GM18511 (cell line): Measurements from ENCODE around the gene LINC01488.

Source experiments
- ATAC-seq: cut with Tn5 transposase; IDR thresholded peaks from one replicate; pipeline ENCODE4 v1.9.1; 2021; ENCODE audit warnings: mild to moderate bottlenecking, moderate library complexity; ENCODE audit not compliant: unreplicated experiment

Gene LINC01488

DNA sequence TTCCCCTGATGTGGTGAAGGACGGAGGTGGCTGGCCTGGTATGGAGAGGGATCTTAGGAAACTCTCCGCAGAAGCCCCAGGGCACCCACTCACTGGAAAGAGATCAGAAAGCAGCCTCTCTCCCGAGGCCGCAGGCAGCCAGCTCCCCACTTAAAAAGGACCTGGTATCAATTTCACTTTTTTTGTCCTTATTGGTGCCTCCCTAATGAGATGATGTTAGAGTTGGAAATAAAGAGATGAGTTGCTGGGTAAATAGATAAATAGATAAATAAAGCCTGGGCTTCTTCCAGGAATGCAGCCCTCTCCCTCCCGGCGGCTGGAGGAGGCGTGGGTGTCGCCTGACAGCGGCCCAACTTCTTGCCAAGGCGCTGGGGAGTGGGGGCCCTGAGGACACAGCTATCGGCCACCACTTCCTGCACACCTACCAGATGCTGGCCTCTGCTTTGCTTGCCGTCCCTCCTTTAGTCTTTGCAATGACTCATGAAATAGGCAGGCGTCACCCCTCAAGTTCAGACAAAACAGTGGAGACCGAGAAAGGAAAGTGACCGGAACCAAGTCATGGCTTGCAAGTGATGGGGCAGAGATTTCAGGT lies 42.9 kb downstream of the LINC01488 start:
- ATAC-seq = no peak

DNA sequence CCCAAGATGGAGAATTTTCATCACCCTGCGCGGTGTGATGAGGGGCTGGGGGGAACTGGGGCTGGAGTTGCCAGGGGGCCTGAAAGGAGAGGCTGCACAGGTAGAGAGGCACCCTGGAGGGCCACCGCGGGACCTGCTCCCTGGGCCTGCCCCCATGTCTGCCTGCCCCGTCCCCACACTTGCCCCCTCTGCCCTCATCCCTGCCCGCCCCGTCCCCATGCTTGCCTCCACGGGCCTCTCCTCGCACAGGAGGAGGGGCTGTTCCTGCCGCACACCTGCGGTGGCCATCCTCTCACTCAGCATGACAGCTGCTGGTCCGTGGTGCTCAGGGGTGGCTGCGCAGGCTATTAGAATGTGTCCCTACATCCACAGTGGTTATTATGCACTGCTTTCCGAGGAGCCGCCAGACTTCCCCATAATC lies 43.5 kb downstream of the LINC01488 start:
- ATAC-seq = no peak

DNA sequence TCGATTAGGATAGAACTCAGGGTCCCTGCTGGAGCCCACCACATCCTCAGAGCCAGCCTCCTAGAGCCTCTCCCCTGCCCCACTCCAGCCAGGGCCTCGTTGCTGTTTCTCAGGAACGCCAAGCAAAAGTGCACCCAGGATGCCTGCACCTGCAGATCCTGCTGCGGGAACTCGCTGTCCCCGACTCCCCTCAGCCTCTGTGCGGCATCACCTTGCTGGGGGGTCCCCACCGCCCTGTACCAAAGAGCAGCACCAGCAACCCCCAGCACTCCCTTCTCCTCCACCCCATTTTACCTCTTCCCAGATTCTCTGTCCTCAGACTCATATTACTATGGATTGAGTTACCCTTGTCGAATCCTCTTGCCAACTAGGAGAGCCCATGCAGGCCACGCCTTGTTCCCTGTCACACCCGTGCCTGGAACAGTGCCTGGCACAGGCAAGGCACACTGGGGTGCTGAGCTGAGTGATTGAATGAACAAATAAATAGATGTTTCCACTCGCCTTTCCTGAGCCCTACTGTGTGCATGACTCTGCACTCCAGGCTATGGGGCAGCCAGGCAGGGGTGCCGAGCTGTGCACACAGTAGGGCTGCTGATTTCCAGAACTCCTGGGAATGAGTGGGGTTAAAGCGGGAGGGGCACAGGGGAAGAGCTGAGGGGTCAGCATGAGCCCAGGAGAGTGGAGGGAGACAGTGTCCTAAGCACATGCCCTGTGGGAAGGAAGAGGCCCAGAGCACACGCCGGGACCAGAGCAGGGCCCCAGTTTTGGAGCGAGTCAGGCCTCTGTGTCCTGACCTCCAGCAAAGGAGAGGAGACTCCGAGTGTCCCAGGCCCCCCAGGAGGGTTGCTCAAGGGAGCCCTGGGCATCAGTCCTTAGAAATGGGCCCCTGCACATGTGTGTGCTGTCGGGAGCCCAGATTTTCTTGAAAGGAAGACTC lies 44.3 kb downstream of the LINC01488 start:
- no peak for ATAC-seq

DNA sequence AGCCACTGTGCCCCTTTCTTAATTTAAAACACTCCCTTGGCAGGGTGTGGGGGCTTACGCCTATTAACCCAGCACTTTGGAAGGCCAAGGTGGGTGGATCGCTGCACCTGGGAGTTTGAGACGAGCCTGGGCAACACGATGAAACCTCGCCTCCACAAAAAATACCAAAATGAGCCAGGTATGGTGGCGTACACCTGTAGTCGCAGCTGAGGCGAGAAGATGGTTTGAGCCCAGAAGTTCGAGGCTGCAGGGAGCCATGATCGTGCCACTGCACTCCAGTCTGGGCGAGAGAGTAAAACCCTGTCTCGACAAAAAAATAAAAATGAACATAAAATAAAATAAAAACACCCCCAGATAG lies 45.0 kb downstream of the LINC01488 start:
- ATAC-seq = no peak

DNA sequence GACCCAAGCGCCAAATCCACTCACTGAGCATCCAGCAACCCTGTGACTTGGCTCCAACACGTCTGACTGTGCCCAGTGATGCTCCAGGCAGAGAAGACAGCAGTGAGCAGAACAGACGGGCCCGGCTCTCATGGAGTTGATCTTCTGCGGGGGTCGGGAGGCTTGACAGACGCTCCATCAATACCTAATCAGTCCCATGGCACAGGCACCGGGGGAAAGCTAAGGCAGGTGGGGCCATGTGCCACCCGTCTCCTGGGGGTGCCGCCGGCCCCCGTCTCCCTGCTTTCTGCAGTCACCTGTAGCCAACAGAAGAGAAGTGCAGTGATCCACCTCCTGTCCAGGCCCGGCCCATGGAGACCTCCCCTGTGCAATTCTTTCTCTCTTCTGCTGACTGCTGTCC lies 47.5 kb downstream of the LINC01488 start:
- ATAC-seq = no peak

DNA sequence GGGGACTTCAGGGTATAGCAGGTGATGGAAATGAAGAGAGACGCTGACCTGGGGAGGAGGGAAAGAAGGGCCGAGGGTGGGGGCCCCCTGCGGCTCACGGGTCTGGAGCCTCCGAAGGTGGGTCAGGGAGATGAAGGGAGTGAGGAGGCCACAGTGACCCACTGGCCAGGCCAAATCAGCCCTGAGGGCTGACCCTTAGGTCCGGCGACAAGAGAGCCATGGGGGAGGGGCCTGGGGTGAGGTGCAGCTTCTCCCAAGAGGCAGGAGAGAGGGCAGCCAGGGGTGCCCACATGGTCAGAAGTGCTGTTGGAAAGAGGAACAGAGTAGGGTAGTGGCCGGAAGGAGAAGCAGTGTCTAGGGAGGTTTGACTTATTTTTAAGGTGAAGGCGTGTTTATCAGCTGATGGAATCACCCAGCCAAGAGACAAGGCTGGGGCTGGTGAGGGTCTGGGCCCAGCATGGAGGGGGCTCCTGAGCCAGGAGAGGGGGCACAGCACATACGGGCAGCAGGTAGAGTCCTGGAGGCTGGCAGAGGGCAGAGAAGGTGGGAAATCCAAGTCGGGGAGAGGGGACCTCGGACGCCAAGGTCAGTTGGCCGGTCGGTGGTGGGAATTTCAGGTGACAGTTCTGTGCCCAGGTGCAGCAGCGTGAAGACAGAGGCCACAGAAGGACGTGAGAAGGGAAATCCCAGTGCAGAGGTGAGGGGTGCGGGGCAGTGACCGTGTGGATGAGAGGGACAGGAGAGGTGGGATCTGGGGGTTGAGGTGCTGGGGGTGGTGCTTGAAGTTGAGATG lies 49.0 kb downstream of the LINC01488 start:
- ATAC-seq = no peak

DNA sequence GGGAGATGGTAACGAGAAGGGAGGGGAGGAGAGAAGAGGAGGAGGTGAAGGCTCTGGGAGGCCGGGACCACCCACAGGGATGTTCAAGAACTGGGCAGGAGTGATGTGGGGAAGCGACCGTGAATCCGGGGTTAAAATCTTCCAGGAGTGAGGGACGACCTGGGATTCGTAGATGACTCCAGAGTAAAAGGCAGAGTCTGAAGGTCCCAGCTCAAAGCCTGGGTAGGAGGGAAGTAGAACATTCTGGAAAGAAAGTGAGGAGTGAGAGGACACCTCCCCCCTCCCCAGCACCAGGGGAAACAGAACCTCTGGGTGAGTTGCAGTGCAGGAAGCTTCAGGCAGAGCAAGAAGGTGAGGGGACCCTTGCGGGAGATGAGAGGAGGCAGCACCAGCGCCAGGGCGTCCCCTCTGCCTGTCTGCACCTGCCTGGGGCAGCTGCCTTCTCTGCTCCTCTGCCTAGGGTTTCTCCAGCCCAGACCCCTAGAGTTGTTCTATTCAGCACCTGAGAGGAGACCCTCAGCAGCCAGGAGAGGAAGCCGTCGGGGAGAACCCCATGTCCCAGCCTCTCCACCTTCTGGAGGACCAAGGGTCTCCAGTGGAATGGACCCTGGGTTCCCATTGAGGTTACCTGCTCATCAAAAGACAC lies 49.7 kb downstream of the LINC01488 start:
- ATAC-seq = no peak

DNA sequence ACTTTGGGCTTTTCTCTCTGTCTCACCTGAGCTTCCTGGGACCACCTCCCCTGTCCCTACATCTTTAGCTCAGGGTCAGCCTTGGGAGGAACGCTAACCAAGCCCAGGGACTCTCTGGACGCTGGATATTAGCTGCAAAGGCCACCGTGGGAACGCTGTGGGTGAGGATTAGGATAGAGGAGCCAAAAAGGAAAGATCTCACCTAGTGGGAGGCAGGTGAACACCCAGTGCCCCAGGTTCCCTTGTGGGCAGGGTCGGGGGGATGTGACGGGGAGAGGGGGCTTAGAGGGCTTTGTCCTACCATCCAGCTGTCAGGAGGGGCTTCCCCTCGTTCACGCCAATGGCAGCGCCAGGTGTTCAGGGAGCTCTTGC lies 50.2 kb downstream of the LINC01488 start:
- ATAC-seq = no peak

DNA sequence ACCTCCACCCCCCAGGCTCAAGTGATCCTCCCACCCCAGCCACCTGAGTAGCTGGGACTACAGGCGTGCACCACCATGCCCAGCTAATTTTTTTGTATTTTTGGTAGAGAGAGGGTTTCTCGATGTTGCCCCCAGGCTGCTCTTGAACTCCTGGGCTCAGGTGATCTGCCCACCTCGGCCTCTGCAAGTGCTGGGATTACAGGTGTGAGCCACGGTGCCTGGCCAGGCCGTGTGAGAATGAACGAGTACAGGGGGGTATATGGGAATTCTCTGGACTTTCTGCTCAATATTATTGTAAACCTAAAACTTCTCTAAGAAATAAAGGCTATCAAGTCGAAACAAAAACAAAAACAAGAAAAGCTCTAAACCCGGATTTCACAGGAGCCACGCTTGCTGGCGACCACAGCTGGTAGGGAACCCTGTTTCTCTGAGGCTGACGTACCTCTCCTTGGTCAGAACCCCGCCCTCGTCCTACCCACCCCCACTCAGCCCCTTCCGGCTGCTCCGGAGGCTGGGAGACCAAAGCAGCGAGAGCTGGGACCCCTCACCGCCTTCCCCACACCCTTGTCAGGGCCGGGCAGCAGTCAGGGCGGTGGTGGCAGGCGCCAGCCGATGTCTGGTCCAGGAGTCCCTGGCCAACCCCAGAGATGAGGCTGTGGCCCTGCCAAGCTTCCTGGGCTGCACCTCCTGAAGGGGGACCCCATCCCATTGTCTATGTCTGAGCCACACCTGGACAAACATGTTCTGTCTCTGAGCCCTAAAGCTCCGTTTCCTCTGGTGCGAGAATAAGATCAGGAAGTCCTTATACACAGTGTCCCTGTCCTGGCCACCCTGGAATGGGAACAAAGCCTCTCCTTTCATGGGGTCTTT lies 52.1 kb downstream of the LINC01488 start:
- ATAC-seq = no peak

DNA sequence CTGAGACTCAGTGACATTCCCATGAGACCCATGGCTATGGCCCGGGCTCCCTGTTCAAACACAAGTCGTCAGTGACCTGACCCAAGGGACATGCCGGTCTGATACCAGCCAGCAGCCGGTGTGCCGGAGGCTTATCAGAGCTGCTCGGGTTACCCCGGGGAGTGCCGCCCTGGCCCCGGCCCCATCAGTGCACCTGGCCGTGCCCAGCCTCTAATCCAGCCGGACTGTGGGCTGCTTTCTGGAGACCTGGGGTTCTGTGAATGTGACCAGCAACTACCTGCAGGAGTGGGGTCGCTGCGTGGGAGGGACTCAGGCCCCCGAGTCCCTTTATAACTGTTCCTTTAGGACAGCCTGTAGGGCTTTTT lies 52.7 kb downstream of the LINC01488 start:
- no peak for ATAC-seq

DNA sequence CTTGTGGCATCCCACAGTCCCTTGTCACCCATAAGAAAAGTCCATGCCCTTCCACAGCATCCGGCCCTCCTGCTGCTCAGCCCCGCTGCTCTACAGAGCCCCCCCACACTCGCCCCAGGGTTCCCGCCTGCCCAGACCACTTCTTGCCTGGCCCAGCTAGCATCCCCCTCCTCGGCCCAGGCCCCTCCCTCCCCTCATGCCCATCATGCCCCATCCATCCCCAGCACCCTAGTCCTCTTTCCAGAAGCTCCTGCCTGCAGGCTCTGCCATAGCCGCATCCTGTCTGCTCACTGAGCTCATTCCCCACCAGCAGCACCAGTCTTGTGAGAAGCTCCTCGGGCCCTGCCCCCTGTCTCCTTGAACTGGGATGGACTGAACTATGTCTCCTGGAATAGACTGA lies 54.4 kb downstream of the LINC01488 start:
- no peak for ATAC-seq

DNA sequence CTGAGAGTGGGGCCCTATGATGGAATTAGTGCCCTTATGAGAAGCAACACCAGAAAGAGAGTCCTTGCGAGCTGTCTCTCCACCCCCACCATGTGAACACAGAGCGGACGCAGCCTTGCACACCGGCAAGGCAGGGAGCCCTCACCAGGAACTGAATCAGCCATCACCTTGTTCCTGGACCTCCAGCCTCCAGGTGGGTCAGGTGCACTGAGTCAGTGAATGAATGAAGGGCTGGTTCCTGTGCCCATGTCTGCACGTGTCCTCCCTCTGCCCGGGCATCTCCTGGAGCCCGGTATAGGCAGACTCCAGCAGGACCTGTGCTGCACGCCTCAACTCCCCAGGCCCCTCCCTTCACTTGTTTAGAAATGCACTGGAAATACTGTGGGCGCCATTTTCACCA lies 54.9 kb downstream of the LINC01488 start:
- ATAC-seq = no peak

DNA sequence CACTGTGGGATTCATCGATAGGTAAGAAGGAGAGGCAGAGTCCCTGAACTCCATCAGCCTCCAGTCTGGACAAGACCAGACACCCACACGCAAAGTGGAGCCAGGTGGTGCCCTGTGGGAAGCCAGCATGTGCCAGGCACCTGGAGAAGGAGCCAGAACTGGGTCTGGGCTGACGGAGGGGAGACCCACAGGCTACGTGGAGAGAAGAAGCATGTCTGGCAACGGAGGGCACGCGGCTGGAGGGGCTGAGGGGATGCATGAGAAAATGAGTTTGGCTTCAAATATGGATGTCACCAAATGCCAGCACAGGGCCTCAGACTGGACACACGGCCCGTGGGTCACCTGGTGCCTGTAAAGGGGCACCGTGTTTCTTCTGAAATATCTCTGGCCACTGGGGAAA lies 55.7 kb downstream of the LINC01488 start:
- ATAC-seq = no peak

DNA sequence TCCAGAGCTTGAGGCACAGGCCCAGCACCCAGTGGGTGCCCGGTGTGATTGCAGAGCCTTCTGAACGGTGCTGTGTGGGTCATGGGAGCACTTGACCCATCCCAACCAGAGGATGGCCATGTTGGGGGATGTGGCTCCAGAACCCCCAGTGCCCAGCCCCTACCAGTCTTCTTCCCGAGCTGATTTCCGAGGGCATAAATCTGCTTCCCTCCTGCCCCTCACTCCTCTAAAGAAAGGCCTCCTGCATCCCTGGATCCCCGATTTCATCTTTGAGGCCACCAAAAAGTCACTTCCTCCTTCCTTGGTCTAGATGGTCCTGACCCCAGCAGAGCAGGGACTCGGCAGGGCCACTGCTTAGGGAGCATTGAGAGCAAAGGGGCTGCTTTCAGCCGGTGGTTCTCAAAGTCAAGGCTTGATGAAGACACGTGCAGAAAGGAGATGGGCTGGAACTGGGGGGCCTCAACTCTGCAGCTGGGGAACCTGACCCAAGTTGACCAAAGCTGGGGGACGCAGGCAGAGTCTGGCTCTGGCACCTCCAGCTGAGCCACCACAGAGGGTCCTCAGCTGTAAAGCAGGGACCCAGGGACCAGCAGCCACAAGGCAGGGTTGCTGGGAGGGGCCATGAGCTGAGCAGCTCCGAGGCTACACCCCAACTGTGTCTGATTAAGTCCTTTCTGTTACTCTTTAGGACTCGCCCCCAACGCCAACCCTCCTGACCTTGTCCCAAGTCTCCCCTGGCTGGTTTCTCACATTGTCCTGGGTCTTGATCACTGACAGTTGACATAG lies 56.6 kb downstream of the LINC01488 start:
- ATAC-seq = no peak

DNA sequence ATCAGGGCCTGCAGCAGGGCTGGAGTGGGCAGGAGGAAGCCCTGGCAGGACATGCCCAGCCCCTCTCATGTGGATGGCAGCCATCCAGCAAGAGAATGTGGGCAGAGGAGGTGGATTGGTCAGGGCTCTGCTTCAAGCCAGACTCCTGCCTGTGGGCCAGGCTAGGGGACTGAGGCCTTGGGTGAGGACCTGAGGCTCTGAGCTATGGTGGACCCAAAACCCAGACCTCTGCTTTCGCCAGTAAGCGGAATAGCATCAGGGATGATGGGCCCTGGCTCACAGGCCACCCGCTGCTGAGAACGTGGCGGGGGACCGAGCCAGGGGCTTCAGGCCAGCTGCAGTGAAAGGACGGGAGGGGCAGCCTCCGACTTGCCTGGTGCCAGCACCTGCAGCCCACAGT lies 57.4 kb downstream of the LINC01488 start:
- ATAC-seq = no peak

DNA sequence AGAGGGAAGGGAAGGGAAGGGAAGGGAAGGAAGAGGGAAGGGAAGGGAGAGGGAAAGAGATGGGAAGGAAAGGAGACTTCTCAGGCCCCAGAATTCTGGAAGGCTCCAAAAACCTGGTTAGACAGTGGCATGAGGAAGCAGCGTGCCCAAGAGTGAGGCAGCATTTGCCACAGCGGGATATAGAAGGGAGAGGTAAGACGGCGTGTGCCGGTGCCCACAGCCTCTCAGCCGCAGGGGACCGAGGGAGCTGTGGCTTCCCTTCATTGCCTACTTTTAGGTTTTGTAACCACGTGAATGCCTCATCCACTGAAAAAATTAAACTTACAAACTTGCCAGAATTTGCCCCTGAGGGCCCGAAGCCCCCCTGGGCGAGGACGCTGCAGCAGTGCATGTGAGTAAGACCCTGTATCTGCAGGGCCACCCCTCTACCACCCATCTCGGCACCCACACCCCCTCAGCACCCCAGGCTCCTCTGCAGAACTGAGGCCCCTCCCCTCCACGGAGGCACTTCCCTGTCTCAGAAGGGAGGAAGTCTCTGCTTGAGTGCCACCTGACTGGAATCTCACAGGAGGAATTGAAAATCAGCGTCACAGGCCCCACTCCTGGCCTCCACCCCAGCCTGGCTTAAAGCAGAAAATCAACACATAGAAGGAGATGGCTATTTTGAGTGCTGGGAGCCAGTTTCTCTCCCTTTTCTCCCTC lies 58.1 kb downstream of the LINC01488 start:
- no peak for ATAC-seq

DNA sequence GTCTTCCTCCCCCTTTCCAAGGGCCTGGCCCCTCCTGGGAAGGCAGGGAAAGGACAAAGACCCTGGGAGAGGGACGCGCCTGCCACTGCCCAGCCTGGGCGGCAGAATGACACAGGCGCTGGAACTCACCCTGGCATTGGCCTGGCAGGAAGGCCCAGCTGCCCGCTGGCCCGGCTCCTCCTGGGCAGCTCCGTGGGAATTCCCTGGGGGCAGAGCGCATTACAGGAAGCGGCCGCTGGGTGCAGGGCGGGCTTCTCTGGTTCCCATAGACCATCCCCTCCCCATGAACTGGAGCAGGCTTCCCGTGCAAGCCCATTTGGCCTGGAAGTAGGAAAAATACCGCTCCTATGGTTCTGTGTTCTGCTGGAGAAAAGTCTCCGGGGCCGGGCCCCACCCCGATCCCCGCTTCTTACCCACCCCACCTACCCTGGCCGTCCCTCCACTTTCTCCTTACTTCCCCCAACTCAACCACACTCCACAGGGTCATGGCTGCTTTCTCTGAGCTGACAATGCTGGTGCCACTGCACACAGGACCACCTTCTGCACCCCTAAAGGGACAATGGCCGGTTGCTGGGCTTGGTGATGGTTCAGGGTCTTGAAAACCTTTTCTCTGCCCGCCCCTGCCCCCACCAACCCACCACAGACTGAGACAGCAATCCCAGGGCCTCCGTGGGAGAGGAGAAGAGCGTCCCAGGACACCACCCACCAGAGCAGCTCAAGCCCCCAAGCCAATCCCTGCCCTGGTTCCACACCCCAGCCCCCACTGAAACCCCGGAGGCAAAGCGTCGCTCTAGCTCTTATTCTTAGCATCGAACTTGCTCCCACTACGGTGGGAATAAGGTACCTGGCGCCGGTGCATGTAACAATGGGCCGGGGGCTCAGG lies 58.9 kb downstream of the LINC01488 start:
- no peak for ATAC-seq

DNA sequence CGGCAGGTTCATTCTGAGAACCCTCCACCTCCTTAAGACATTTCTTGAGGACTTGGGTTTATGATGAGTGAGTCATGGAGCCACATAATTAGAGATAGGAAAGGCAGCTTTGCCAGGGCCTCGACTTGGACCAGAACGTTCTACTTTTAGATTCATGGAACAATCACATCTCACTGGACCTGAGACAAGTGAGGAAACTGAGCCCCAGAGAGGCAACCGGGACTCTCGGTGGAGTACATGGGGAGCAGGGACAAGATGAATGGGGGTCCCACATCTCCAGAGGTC lies 59.5 kb downstream of the LINC01488 start:
- no peak for ATAC-seq
